ENCODE results near the gene RXYLT1.
"Not testable (repeated sequence)": the region's sequence is repeated elsewhere in the genome, so short reads cannot be mapped to it uniquely, and the experiment has no call there.

The RXYLT1 gene
- total RNA-seq = 9.9 to 15.8 reads per million in 2 donors

GRCh38 chr12:63779498-63780481, at the start of gene RXYLT1:
Gene RXYLT1, plus strand, starts transcription at chr12:63779909. Its CDS starts 52 bp downstream, at chr12:63779961.
- peak; percentile 81 for DNase-seq

GRCh38 chr12:63732779-63733178, 46.9 kb upstream of the RXYLT1 start:
- not testable (repeated sequence) for DNase-seq

GRCh38 chr12:63733585-63733984, 46.1 kb upstream of the RXYLT1 start:
- not testable (repeated sequence) for DNase-seq

- not testable (repeated sequence) for DNase-seq
These were observed 39.2 kb upstream of the RXYLT1 start for GRCh38 chr12:63740551-63740950.

- not testable (repeated sequence) for DNase-seq
These were observed 38.3 kb upstream of the RXYLT1 start for GRCh38 chr12:63741431-63741830.

GRCh38 chr12:63744110-63744509, 35.6 kb upstream of the RXYLT1 start:
- DNase-seq = not testable (repeated sequence)

- not testable (repeated sequence) for DNase-seq
These were observed 33.2 kb upstream of the RXYLT1 start for GRCh38 chr12:63746470-63746869.

- not testable (repeated sequence) for DNase-seq
These were observed 32.6 kb upstream of the RXYLT1 start for GRCh38 chr12:63747136-63747535.

GRCh38 chr12:63747553-63747952, 32.2 kb upstream of the RXYLT1 start:
- DNase-seq = no peak

- no peak for DNase-seq
These were observed 27.4 kb upstream of the RXYLT1 start for GRCh38 chr12:63752283-63752682.

GRCh38 chr12:63752841-63753240, 26.9 kb upstream of the RXYLT1 start:
- no peak for DNase-seq

GRCh38 chr12:63753743-63754142, 26.0 kb upstream of the RXYLT1 start:
- DNase-seq = no peak

GRCh38 chr12:63764481-63764880, 15.2 kb upstream of the RXYLT1 start:
- no peak for DNase-seq

GRCh38 chr12:63766498-63766897, 13.2 kb upstream of the RXYLT1 start:
- no peak for DNase-seq

GRCh38 chr12:63770375-63770774, 9.3 kb upstream of the RXYLT1 start:
- DNase-seq = no peak

- no peak for DNase-seq
These were observed 2.4 kb upstream of the RXYLT1 start for GRCh38 chr12:63777340-63777739.

- DNase-seq = no peak
These were observed 2.8 kb downstream of the RXYLT1 start for GRCh38 chr12:63782466-63782865.

GRCh38 chr12:63787306-63787705, 7.6 kb downstream of the RXYLT1 start:
- DNase-seq = no peak

GRCh38 chr12:63790608-63790945, 10.9 kb downstream of the RXYLT1 start:
- no peak for DNase-seq

- DNase-seq = no peak
These were observed 12.6 kb downstream of the RXYLT1 start for GRCh38 chr12:63792338-63792737.

GRCh38 chr12:63795032-63795687, 15.5 kb downstream of the RXYLT1 start:
- no peak for DNase-seq

- DNase-seq = no peak
These were observed 16.2 kb downstream of the RXYLT1 start for GRCh38 chr12:63795944-63796343.

GRCh38 chr12:63802012-63802608, 22.4 kb downstream of the RXYLT1 start:
- no peak for DNase-seq

All from T-helper 9 cell (primary cell).